DLD1 (cell line): ENCODE data around the gene LSAMP.

ENCODE experiments used
- in situ Hi-C: cut with HindIII; loops from 2 replicates; pipeline ENCODE4 v1.10.0; 2017; ENCODE audit warnings: low sequenced_read_pairs

Gene LSAMP

GRCh38 chr3:116432795-116433194 is 12.5 kb downstream of the LSAMP start:
- in situ Hi-C loops, result no loop called here

- in situ Hi-C loops, result no loop called here
Measured at GRCh38 chr3:116429479-116430269, 15.6 kb downstream of the LSAMP start.

GRCh38 chr3:116426036-116426435 is 19.3 kb downstream of the LSAMP start:
- in situ Hi-C loops, result no loop called here

GRCh38 chr3:116425126-116425525 is 20.2 kb downstream of the LSAMP start:
- in situ Hi-C loops, result no loop called here

- in situ Hi-C loops, result no loop called here
Measured at GRCh38 chr3:116423945-116424344, 21.3 kb downstream of the LSAMP start.

- in situ Hi-C loops, result no loop called here
Measured at GRCh38 chr3:116423374-116423773, 21.9 kb downstream of the LSAMP start.

- in situ Hi-C loops, result no loop called here
Measured at GRCh38 chr3:116417151-116417550, 28.1 kb downstream of the LSAMP start.

- in situ Hi-C loops, result no loop called here
Measured at GRCh38 chr3:116413319-116413718, 32.0 kb downstream of the LSAMP start.

GRCh38 chr3:116408473-116408872 is 36.8 kb downstream of the LSAMP start:
- in situ Hi-C loops, result no loop called here

GRCh38 chr3:116405231-116405630 is 40.1 kb downstream of the LSAMP start:
- in situ Hi-C loops, result no loop called here

- in situ Hi-C loops, result no loop called here
Measured at GRCh38 chr3:116399701-116400226, 45.5 kb downstream of the LSAMP start.

- in situ Hi-C loops, result no loop called here
Measured at GRCh38 chr3:116394365-116394764, 50.9 kb downstream of the LSAMP start.

GRCh38 chr3:116393199-116393598 is 52.1 kb downstream of the LSAMP start:
- in situ Hi-C loops, result no loop called here

- in situ Hi-C loops, result no loop called here
Measured at GRCh38 chr3:116392291-116392690, 53.0 kb downstream of the LSAMP start.

GRCh38 chr3:116391296-116392201 is 53.7 kb downstream of the LSAMP start:
- in situ Hi-C loops, result no loop called here

- in situ Hi-C loops, result no loop called here
Measured at GRCh38 chr3:116390318-116390717, 55.0 kb downstream of the LSAMP start.

GRCh38 chr3:116388867-116389385 is 56.4 kb downstream of the LSAMP start:
- in situ Hi-C loops, result no loop called here

- in situ Hi-C loops, result no loop called here
Measured at GRCh38 chr3:116386168-116386567, 59.1 kb downstream of the LSAMP start.

- in situ Hi-C loops, result no loop called here
Measured at GRCh38 chr3:116384717-116385116, 60.6 kb downstream of the LSAMP start.

- in situ Hi-C loops, result no loop called here
Measured at GRCh38 chr3:116378077-116378476, 67.2 kb downstream of the LSAMP start.

GRCh38 chr3:116374901-116375300 is 70.4 kb downstream of the LSAMP start:
- in situ Hi-C loops, result no loop called here
